Measurements from ENCODE around the gene STYK1.

The STYK1 gene

DNA sequence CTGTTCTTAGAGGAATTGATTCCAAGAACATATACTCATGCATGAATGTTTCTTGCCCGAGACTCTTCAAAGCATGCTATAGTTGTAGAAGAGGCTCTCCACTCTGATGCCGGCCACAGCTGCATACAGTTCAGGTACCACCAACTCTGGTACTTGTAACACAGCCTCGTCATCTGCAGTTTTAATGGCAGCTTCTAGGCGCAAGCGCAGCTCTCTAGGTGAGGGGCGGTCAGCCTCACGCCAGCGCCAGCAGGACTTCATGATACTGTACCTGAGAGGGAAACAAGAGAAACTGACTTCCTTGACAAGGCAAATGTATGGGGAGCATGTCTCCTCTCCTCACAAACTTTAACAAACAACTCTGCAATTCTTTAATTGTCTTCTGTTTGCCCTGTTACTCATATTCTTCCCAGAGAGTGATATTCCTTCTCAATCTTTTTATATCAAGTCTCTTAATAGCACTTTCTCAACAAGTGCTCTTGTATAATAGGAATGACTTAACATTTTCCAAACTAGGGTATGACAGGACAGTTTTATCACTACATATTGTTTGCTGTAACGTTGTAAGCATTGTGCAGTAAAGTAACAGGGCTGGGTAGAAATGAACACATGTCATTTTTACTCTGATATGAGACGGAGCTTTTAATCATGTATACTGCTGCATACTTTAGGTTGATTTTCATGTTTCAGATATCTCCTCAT is 53.6 kb downstream of the STYK1 start:
- TF ChIP-seq, protein P1, sequence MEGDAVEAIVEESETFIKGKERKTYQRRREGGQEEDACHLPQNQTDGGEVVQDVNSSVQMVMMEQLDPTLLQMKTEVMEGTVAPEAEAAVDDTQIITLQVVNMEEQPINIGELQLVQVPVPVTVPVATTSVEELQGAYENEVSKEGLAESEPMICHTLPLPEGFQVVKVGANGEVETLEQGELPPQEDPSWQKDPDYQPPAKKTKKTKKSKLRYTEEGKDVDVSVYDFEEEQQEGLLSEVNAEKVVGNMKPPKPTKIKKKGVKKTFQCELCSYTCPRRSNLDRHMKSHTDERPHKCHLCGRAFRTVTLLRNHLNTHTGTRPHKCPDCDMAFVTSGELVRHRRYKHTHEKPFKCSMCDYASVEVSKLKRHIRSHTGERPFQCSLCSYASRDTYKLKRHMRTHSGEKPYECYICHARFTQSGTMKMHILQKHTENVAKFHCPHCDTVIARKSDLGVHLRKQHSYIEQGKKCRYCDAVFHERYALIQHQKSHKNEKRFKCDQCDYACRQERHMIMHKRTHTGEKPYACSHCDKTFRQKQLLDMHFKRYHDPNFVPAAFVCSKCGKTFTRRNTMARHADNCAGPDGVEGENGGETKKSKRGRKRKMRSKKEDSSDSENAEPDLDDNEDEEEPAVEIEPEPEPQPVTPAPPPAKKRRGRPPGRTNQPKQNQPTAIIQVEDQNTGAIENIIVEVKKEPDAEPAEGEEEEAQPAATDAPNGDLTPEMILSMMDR (IDR thresholded peaks at IDR 0.05; ENCODE audit: low read depth, low read length, missing control alignments): no peak
- in situ Hi-C loops (cut with HindIII; ENCODE audit: low sequenced_read_pairs): loop anchor here (5.0 kb wide), 1 partner anchor 37 kb away; no protein-coding TSS in a partner anchor
- no peak for DNase-seq (ENCODE audit: low read depth)
- H3K4me3 ChIP-seq (ENCODE audit: low read depth, low read length): no peak overlapping the region

DNA sequence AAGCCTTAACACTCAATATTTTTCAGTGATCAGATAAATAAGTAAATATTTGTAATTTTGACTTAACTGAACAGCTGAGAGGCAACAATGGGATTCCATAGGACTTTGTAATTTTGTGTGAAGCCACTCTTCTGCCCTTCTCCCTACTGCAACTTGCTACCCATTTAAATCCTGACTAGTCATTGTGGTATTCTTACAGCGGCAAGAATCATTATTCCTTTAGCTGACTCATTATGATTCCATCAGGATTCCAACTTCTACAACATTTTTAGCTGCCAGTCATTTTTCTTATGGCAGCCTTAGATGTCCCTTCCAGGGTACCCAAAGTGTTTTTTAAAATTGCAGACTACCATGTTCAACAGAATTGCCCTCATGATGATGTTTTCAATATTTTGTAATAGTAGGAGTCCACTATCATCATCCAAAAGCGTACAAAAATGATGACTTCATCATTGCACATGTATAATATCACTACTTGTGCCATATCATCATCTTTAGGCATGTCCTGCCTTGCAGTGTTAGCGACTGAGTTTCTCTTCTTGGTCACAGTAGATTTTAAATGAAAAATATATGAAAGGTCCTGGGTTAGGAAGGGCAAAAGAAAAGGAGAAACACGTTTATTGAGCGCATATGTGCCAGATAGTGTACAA is 55.4 kb downstream of the STYK1 start:
- no peak overlapping the region for H3K4me3 ChIP-seq (ENCODE audit: low read depth, low read length)
- in situ Hi-C loops (cut with HindIII; ENCODE audit: low sequenced_read_pairs): no loop called here
- TF ChIP-seq, protein P1 (IDR thresholded peaks at IDR 0.05; ENCODE audit: low read depth, low read length, missing control alignments): no peak
- DNase-seq (ENCODE audit: low read depth): peak; percentile 31

DNA sequence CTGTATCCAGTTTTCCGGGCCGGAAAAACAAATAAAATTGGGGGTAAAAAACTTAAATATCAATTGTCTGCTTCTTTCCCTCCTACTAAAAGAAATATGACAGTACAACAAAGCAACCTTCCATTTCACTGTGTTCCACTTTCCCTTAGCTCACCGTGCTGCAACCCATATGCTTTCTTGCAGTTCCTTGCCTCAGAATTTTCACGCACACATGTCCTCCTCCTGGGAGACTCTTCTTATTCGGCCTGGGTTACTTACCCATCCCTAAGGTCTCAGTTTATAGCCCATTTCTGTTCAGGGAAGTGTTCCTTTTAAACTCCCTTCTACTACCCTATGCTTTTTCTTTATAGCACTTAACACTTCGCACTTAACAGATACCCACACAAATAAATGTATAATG is 56.0 kb downstream of the STYK1 start:
- no peak for DNase-seq (ENCODE audit: low read depth)
- TF ChIP-seq, protein P1 (IDR thresholded peaks at IDR 0.05; ENCODE audit: low read depth, low read length, missing control alignments): no peak
- in situ Hi-C loops (cut with HindIII; ENCODE audit: low sequenced_read_pairs): no loop called here
- no peak overlapping the region for H3K4me3 ChIP-seq (ENCODE audit: low read depth, low read length)

- H3K4me3 ChIP-seq (ENCODE audit: low read depth, low read length): no peak overlapping the region
- TF ChIP-seq, protein P1 (IDR thresholded peaks at IDR 0.05; ENCODE audit: low read depth, low read length, missing control alignments): no peak
- in situ Hi-C loops (cut with HindIII; ENCODE audit: low sequenced_read_pairs): no loop called here
- DNase-seq (ENCODE audit: low read depth): no peak
Measured at GRCh38 chr12:10615532-10615931, 58.3 kb downstream of the STYK1 start.

DNA sequence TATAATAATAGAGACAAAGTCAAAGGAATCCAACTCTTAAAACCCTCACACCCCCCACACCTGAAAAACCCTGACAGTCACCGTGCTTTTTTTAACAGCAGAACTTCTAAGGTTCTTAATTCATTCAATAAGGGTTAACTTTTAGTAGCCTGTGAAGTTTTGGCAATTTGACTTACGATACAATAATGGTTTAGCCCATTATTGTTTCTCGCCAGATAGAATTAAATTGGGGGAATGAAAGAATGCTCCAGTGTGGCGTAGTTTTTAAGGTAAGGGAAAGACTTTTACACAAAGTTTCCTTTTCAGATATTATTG is 59.8 kb downstream of the STYK1 start:
- TF ChIP-seq, protein P1 (IDR thresholded peaks at IDR 0.05; ENCODE audit: low read depth, low read length, missing control alignments): no peak
- H3K4me3 ChIP-seq (ENCODE audit: low read depth, low read length): peak overlapping the region; percentile 64
- no peak for DNase-seq (ENCODE audit: low read depth)
- in situ Hi-C loops (cut with HindIII; ENCODE audit: low sequenced_read_pairs): no loop called here

- in situ Hi-C loops (cut with HindIII; ENCODE audit: low sequenced_read_pairs): no loop called here
- TF ChIP-seq, protein P1 (IDR thresholded peaks at IDR 0.05; ENCODE audit: low read depth, low read length, missing control alignments): no peak
- H3K4me3 ChIP-seq (ENCODE audit: low read depth, low read length): peak within 1 kb of the TSS; percentile 64
- DNase-seq (ENCODE audit: low read depth): peak; percentile 93
Measured at GRCh38 chr12:10613349-10614055, 60.4 kb downstream of the STYK1 start, which contains the start of gene MAGOHB. Gene MAGOHB (minus strand): TSS chr12:10613609. CDS start chr12:10613532, 77 bp downstream.

All from astrocyte of the cerebellum (primary cell).